Measurements from ENCODE around the gene LPIN1.
"Not testable (repeated sequence)": the region's sequence is repeated elsewhere in the genome, so short reads cannot be mapped to it uniquely, and the experiment has no call there.

LPIN1 gene

GRCh38 chr2:11812466-11813248 is 66.2 kb downstream of the LPIN1 start:
- in situ Hi-C loops (cut with HindIII; ENCODE audit: low sequenced_read_pairs), result no loop called here
- no peak overlapping the region for H3K4me3 ChIP-seq (ENCODE audit: low read depth, low read length)
- DNase-seq (ENCODE audit: low read depth, low spot score), result no peak
- TF ChIP-seq CTCF (IDR thresholded peaks at IDR 0.05; ENCODE audit: low read depth, low read length), result no peak

- DNase-seq (ENCODE audit: low read depth, low spot score); in situ Hi-C loops (cut with HindIII; ENCODE audit: low sequenced_read_pairs); H3K4me3 ChIP-seq (ENCODE audit: low read depth, low read length): not testable (repeated sequence)
These were observed 66.9 kb downstream of the LPIN1 start for GRCh38 chr2:11813345-11813744.

GRCh38 chr2:11813951-11814350 is 67.5 kb downstream of the LPIN1 start:
- TF ChIP-seq CTCF (IDR thresholded peaks at IDR 0.05; ENCODE audit: low read depth, low read length), result no peak
- DNase-seq (ENCODE audit: low read depth, low spot score), result no peak
- in situ Hi-C loops (cut with HindIII; ENCODE audit: low sequenced_read_pairs), result no loop called here
- H3K4me3 ChIP-seq (ENCODE audit: low read depth, low read length), result no peak overlapping the region

- DNase-seq (ENCODE audit: low read depth, low spot score), result no peak
- in situ Hi-C loops (cut with HindIII; ENCODE audit: low sequenced_read_pairs), result no loop called here
- no peak for TF ChIP-seq CTCF (IDR thresholded peaks at IDR 0.05; ENCODE audit: low read depth, low read length)
- no peak overlapping the region for H3K4me3 ChIP-seq (ENCODE audit: low read depth, low read length)
These were observed 68.6 kb downstream of the LPIN1 start for GRCh38 chr2:11814979-11815510.

- H3K4me3 ChIP-seq (ENCODE audit: low read depth, low read length); DNase-seq (ENCODE audit: low read depth, low spot score); in situ Hi-C loops (cut with HindIII; ENCODE audit: low sequenced_read_pairs): not testable (repeated sequence)
These were observed 70.5 kb downstream of the LPIN1 start for GRCh38 chr2:11816935-11817334.

- TF ChIP-seq CTCF (IDR thresholded peaks at IDR 0.05; ENCODE audit: low read depth, low read length), result no peak
- no peak for DNase-seq (ENCODE audit: low read depth, low spot score)
- H3K4me3 ChIP-seq (ENCODE audit: low read depth, low read length), result no peak overlapping the region
- in situ Hi-C loops (cut with HindIII; ENCODE audit: low sequenced_read_pairs), result no loop called here
These were observed 72.8 kb downstream of the LPIN1 start for GRCh38 chr2:11819235-11819729.

- H3K4me3 ChIP-seq (ENCODE audit: low read depth, low read length), result no peak overlapping the region
- DNase-seq (ENCODE audit: low read depth, low spot score), result no peak
- TF ChIP-seq CTCF (IDR thresholded peaks at IDR 0.05; ENCODE audit: low read depth, low read length), result no peak
- in situ Hi-C loops (cut with HindIII; ENCODE audit: low sequenced_read_pairs), result no loop called here
These were observed 74.2 kb downstream of the LPIN1 start for GRCh38 chr2:11820650-11821049.

Data from astrocyte of the spinal cord (primary cell).